Glutamatergic neuron (in vitro differentiated cells): ENCODE data around the gene ANKS6. TPM values are rescaled to one million over a fixed set of nuclear protein-coding genes. Genes with fewer than 3 reads are reported as not detected.
A peak's percentile ranks its signal among the peaks of the same experiment; 100 is the strongest.

Experiments
- DNase-seq: peaks from one replicate; pipeline ENCODE4 v3.0.0; 2022
- H3K27ac Mint-ChIP-seq: one replicate; pipeline ENCODE4 v1.8.0; 2020; ENCODE audit warnings: mild to moderate bottlenecking, mixed read lengths, inconsistent platforms; ENCODE audit not compliant: unreplicated experiment
- H3K27me3 Mint-ChIP-seq: one replicate; pipeline ENCODE4 v1.8.0; 2020; ENCODE audit warnings: mild to moderate bottlenecking, moderate library complexity, mixed read lengths, inconsistent platforms; ENCODE audit not compliant: unreplicated experiment
- H3K36me3 Mint-ChIP-seq: one replicate; pipeline ENCODE4 v1.8.0; 2020; ENCODE audit warnings: mild to moderate bottlenecking, mixed read lengths, inconsistent platforms; ENCODE audit not compliant: unreplicated experiment
- H3K4me1 Mint-ChIP-seq: one replicate; pipeline ENCODE4 v1.8.0; 2020; ENCODE audit warnings: mild to moderate bottlenecking, low read depth, mixed read lengths, inconsistent platforms; ENCODE audit not compliant: unreplicated experiment
- H3K4me3 Mint-ChIP-seq: one replicate; pipeline ENCODE4 v1.8.0; 2020; ENCODE audit warnings: mild to moderate bottlenecking, mixed read lengths, inconsistent platforms; ENCODE audit not compliant: unreplicated experiment
- H3K9me3 Mint-ChIP-seq: one replicate; pipeline ENCODE4 v1.8.0; 2020; ENCODE audit warnings: mild to moderate bottlenecking, moderate library complexity, mixed read lengths, inconsistent platforms; ENCODE audit not compliant: unreplicated experiment
- CTCF ChIP-seq: fragments of 200-600 bp; sonication (generic); IDR thresholded peaks from one replicate; pipeline ENCODE4 v1.5.0; 2021; ENCODE audit not compliant: partially characterized antibody, unreplicated experiment
- total RNA-seq: library from RNA; stranded (reverse); fragmentation: NEBNext Ultra II Directional; extraction: Animal tissue kit (Norgen Biotek cat#: 25700); gene quantifications from one replicate; pipeline ENCODE4 v1.2.1, GENCODE V29; 2021; ENCODE audit not compliant: unreplicated experiment

ANKS6 gene
- total RNA-seq, 1 donor from 2014 or later: 15.9 TPM

GRCh38 chr9:98708933-98709911 is 87.1 kb downstream of the ANKS6 start, which contains the start of gene GABBR2:
Gene GABBR2 (minus strand): TSS chr9:98708935. CDS start chr9:98708737, 198 bp downstream.
- peaks cover 17% of the 10 kb centered on the region for H3K27me3 Mint-ChIP-seq

GRCh38 chr9:98708103-98708932 is 88.0 kb downstream of the ANKS6 start:
- Mint-ChIP-seq H3K4me3 (peak overlapping the region; percentile 86), H3K9me3 (peaks cover 13% of the 10 kb centered on the region), H3K4me1 (peaks cover 15% of the 10 kb centered on the region), H3K27me3 (peaks cover 17% of the 10 kb centered on the region), H3K36me3 (peaks cover 6% of the 10 kb centered on the region), H3K27ac (no peak overlapping the region)
- TF ChIP-seq CTCF: no peak
- peak; percentile 43 for DNase-seq

More at GRCh38 chr9:98708933-98709911, 87.1 kb downstream of the ANKS6 start, which contains the start of gene GABBR2:
- Mint-ChIP-seq H3K4me3 (peak within 1 kb of the TSS; percentile 86), H3K9me3 (peaks cover 13% of the 10 kb centered on the region), H3K27ac (peak within 1 kb of the TSS; percentile 59), H3K36me3 (peaks cover 6% of the 10 kb centered on the region), H3K4me1 (peaks cover 15% of the 10 kb centered on the region)
- DNase-seq: peak; percentile 72
- no peak for TF ChIP-seq CTCF

GRCh38 chr9:98707166-98708102 is 88.9 kb downstream of the ANKS6 start:
- DNase-seq: peak; percentile 93
- Mint-ChIP-seq H3K27me3 (peaks cover 17% of the 10 kb centered on the region), H3K36me3 (peaks cover 6% of the 10 kb centered on the region), H3K4me1 (peaks cover 21% of the 10 kb centered on the region), H3K9me3 (peaks cover 15% of the 10 kb centered on the region), H3K27ac (peak overlapping the region; percentile 90), H3K4me3 (peak overlapping the region; percentile 94)
- TF ChIP-seq CTCF: peak; percentile 63

GRCh38 chr9:98706651-98707165 is 89.6 kb downstream of the ANKS6 start:
- peaks cover 5% of the 10 kb centered on the region for H3K36me3 Mint-ChIP-seq
- H3K27ac Mint-ChIP-seq: peak overlapping the region; percentile 90
- peaks cover 17% of the 10 kb centered on the region for H3K9me3 Mint-ChIP-seq
- TF ChIP-seq CTCF: no peak
- H3K4me3 Mint-ChIP-seq: peak overlapping the region; percentile 94
- no peak for DNase-seq
- H3K4me1 Mint-ChIP-seq: peaks cover 26% of the 10 kb centered on the region
- H3K27me3 Mint-ChIP-seq: peaks cover 15% of the 10 kb centered on the region
